Measurements from ENCODE around the gene ZFAND6. TPM values are rescaled to one million over a fixed set of nuclear protein-coding genes. Genes with fewer than 3 reads are reported as not detected.

The ZFAND6 gene
- total RNA-seq, 3 donors from 2014 or later (not counting 1 experiment from before 2014, with no cell fraction given), result 145 to 150 (median 148) TPM

- WGBS (ENCODE audit: insufficient coverage), result no CpG with 5 or more reads among the region's 1 CpG
- ATAC-seq (peak; percentile 92 to 98 (median 97)), DNase-seq (peak in 1 of 2 donors; percentile 72)
- no peak overlapping the region for H3K27ac ChIP-seq (ENCODE audit: low read length)
- H3K36me3 ChIP-seq (ENCODE audit: control insufficient read depth, insufficient read depth, low read length), result no peaks in the 10 kb centered on the region
- Mint-ChIP-seq H3K36me3 (no peaks in the 10 kb centered on the region), H3K27ac (peak overlapping the region; percentile 77 to 86), H3K4me1 (peaks cover 54 to 64% of the 10 kb centered on the region in 2 donors), H3K27me3 (ENCODE audit: low read depth in 2 of 2) (no peaks in the 10 kb centered on the region), H3K9me3 (no peaks in the 10 kb centered on the region), H3K4me3 (peak overlapping the region; percentile 89)
- H3K4me1 ChIP-seq (ENCODE audit: control insufficient read depth, insufficient read depth, low read length), result no peaks in the 10 kb centered on the region
- no peaks in the 10 kb centered on the region for H3K27me3 ChIP-seq (ENCODE audit: control insufficient read depth, insufficient read depth, low read length)
- peak overlapping the region; percentile 18 for H3K4me3 ChIP-seq (ENCODE audit: low read length)
- TF ChIP-seq CTCF (IDR thresholded peaks at IDR 0.05), result no peak
- intact Hi-C loops (cut with micrococcal nuclease), result loop anchor here (1.0 to 10.0 kb wide), 2 partner anchors 13 to 178 kb away; partner anchors contain the start of genes MTHFS and ZFAND6
- H3K9me3 ChIP-seq (ENCODE audit: control insufficient read depth, insufficient read depth, low read length), result no peaks in the 10 kb centered on the region
Measured at GRCh38 chr15:80072285-80072994, 13.0 kb downstream of the ZFAND6 start.

GRCh38 chr15:80073197-80073596 is 13.7 kb downstream of the ZFAND6 start:
- no peaks in the 10 kb centered on the region for H3K27me3 ChIP-seq (ENCODE audit: control insufficient read depth, insufficient read depth, low read length)
- no peak for ATAC-seq

GRCh38 chr15:80076321-80077318 is 17.1 kb downstream of the ZFAND6 start:
- Mint-ChIP-seq H3K4me1 (peaks cover 49 to 52% of the 10 kb centered on the region in 2 donors), H3K27ac (no peak overlapping the region), H3K27me3 (ENCODE audit: low read depth in 2 of 2) (no peaks in the 10 kb centered on the region), H3K4me3 (no peak overlapping the region), H3K9me3 (no peaks in the 10 kb centered on the region), H3K36me3 (no peaks in the 10 kb centered on the region)
- intact Hi-C loops (cut with micrococcal nuclease), result loop anchor here (10.0 kb wide), 1 partner anchor 182 kb away; the partner anchor contains the start of gene MTHFS
- Histone ChIP-seq H3K4me3 (ENCODE audit: low read length) (no peak overlapping the region), H3K27me3 (ENCODE audit: control insufficient read depth, insufficient read depth, low read length) (no peaks in the 10 kb centered on the region), H3K4me1 (ENCODE audit: control insufficient read depth, insufficient read depth, low read length) (no peaks in the 10 kb centered on the region), H3K36me3 (ENCODE audit: control insufficient read depth, insufficient read depth, low read length) (no peaks in the 10 kb centered on the region), H3K9me3 (ENCODE audit: control insufficient read depth, insufficient read depth, low read length) (no peaks in the 10 kb centered on the region), H3K27ac (ENCODE audit: low read length) (no peak overlapping the region)
- ATAC-seq, result no peak
- TF ChIP-seq CTCF (IDR thresholded peaks at IDR 0.05), result no peak
- no peak for DNase-seq
- 78% methylated on average over 7 of the region's 8 CpGs for WGBS (ENCODE audit: insufficient coverage)

More at GRCh38 chr15:80073197-80073596, 13.7 kb downstream of the ZFAND6 start:
- TF ChIP-seq CTCF (IDR thresholded peaks at IDR 0.05), result no peak
- Histone ChIP-seq H3K27ac (ENCODE audit: low read length) (no peak overlapping the region), H3K4me1 (ENCODE audit: control insufficient read depth, insufficient read depth, low read length) (no peaks in the 10 kb centered on the region), H3K9me3 (ENCODE audit: control insufficient read depth, insufficient read depth, low read length) (no peaks in the 10 kb centered on the region), H3K36me3 (ENCODE audit: control insufficient read depth, insufficient read depth, low read length) (no peaks in the 10 kb centered on the region), H3K4me3 (ENCODE audit: low read length) (no peak overlapping the region)
- H3K4me3 Mint-ChIP-seq, result peak overlapping the region; percentile 46
- no peak for DNase-seq
- whole genome bisulfite sequencing (ENCODE audit: insufficient coverage), result no CpG with 5 or more reads among the region's 3 CpGs
- H3K9me3 Mint-ChIP-seq, result no peaks in the 10 kb centered on the region
- peaks cover 58 to 63% of the 10 kb centered on the region in 2 donors for H3K4me1 Mint-ChIP-seq
- H3K27ac Mint-ChIP-seq, result peak overlapping the region in 1 of 2 donors; percentile 86
- no peaks in the 10 kb centered on the region for H3K36me3 Mint-ChIP-seq
- H3K27me3 Mint-ChIP-seq (ENCODE audit: low read depth in 2 of 2), result no peaks in the 10 kb centered on the region
- intact Hi-C loops (cut with micrococcal nuclease), result loop anchor here (10.0 kb wide), 1 partner anchor 178 kb away; the partner anchor contains the start of gene MTHFS
